A549 (cell line): Measurements from ENCODE around the gene RILPL1. TPM values are rescaled to one million over a fixed set of nuclear protein-coding genes. Genes with fewer than 3 reads are reported as not detected.
"Not testable (repeated sequence)": the region's sequence is repeated elsewhere in the genome, so short reads cannot be mapped to it uniquely, and the experiment has no call there.

Experiments
- ATAC-seq, 2 experiments: fragments of 200-7000 bp in 1 of 2; fragments of >200 bp in 1 of 2; cut with Nextera tagmentation in 1 of 2; cut with Tn5 transposase in 1 of 2; 3 replicates each; pipeline versions ENCODE4 v1.8.0 to v1.9.1; 2018 to 2020; ENCODE audit warnings: mild to moderate bottlenecking in 1 of 2, moderate library complexity in 1 of 2
- CTCF ChIA-PET: fragments of 300-600 bp; sonication (Branson Sonifier 250); formaldehyde crosslinking; extraction: SDS; loops from one replicate; lab custom pipeline; 2021; ENCODE audit warnings: antibody characterized with exemption, inconsistent platforms; lab: Yijun Ruan, JAX
- POLR2A ChIA-PET: fragments of 350-600 bp; formaldehyde crosslinking; extraction: SDS; loops from one replicate; lab custom pipeline; 2021; ENCODE audit warnings: antibody characterized with exemption, inconsistent platforms; lab: Yijun Ruan, JAX
- DNase-seq, 2 experiments: peaks; one replicate each; pipeline versions ENCODE4 v3.0.0 to v3.0.0-alpha.2; 2011 to 2016; ENCODE audit warnings: low read depth in 1 of 2, low spot score in 1 of 2
- FAIRE-seq: peaks from 2 replicates; lab custom pipeline; 2011; peaks lifted over from hg19 to GRCh38; lab: Jason Lieb, UNC
- H3K27ac ChIP-seq, 2 experiments: fragments of >200 bp; sonication (Bioruptor Twin); formaldehyde crosslinking; 3 replicates each; pipeline ENCODE4 v1.5.1; 2016 to 2017
- H3K4me1 ChIP-seq: fragments of >200 bp; sonication (Bioruptor Twin); formaldehyde crosslinking; 3 replicates; pipeline ENCODE4 v1.6.1; 2016
- H3K4me2 ChIP-seq: fragments of >200 bp; sonication (Bioruptor Twin); formaldehyde crosslinking; 3 replicates; pipeline ENCODE4 v1.6.1; 2016
- H3K4me3 ChIP-seq: fragments of >200 bp; sonication (Bioruptor Twin); formaldehyde crosslinking; 3 replicates; pipeline ENCODE4 v1.5.1; 2016
- H3K9me3 ChIP-seq: fragments of >200 bp; sonication (Bioruptor Twin); formaldehyde crosslinking; 3 replicates; pipeline ENCODE4 v1.6.1; 2016
- CTCF ChIP-seq: fragments of >200 bp; sonication (Bioruptor Twin); formaldehyde crosslinking; IDR thresholded peaks from 3 replicates; pipeline ENCODE4 v1.5.1; 2016
- EHF ChIP-seq: fragments of 250-450 bp; sonication (Bioruptor Pico); IDR thresholded peaks from 2 replicates; pipeline ENCODE4 v1.5.0; 2020; ENCODE audit warnings: mild to moderate bottlenecking
- EHMT2 ChIP-seq: fragments of 200-600 bp; sonication (generic); IDR thresholded peaks from 2 replicates; pipeline ENCODE4 v1.6.1; 2016; ENCODE audit warnings: antibody characterized with exemption, low read depth, mild to moderate bottlenecking, moderate library complexity
- ESRRA ChIP-seq: fragments of 150-350 bp; IDR thresholded peaks from 2 replicates; pipeline ENCODE4 v1.6.1; 2014; ENCODE audit warnings: mild to moderate bottlenecking, low read length, borderline replicate concordance
- FOSB ChIP-seq: fragments of 250-450 bp; sonication (Bioruptor Pico); IDR thresholded peaks from 2 replicates; pipeline ENCODE4 v1.5.0; 2020; ENCODE audit warnings: mild to moderate bottlenecking, moderate library complexity
- FOSL2 ChIP-seq, 2 experiments: fragments of 450-650 bp in 1 of 2; fragments of >200 bp in 1 of 2; sonication (Bioruptor Twin) in 1 of 2; formaldehyde crosslinking; IDR thresholded peaks; 2 replicates each; pipeline versions ENCODE4 v1.5.0 to v1.6.1; 2016 to 2020; ENCODE audit warnings: mild to moderate bottlenecking in 1 of 2, moderate library complexity in 1 of 2
- HDAC2 ChIP-seq: fragments of 200-600 bp; sonication (generic); IDR thresholded peaks from 2 replicates; pipeline ENCODE4 v1.6.1; 2016
- HOXB5 ChIP-seq: fragments of 250-450 bp; sonication (Bioruptor Pico); IDR thresholded peaks from 2 replicates; pipeline ENCODE4 v1.5.0; 2020; ENCODE audit warnings: mild to moderate bottlenecking, moderate library complexity
- JUNB ChIP-seq: fragments of >200 bp; sonication (Bioruptor Twin); formaldehyde crosslinking; IDR thresholded peaks from 2 replicates; pipeline ENCODE4 v1.6.1; 2016
- KDM1A ChIP-seq: fragments of 200-600 bp; sonication (generic); IDR thresholded peaks from 2 replicates; pipeline ENCODE4 v1.6.1; 2016; ENCODE audit warnings: low read depth, mild to moderate bottlenecking
- KDM5A ChIP-seq: fragments of 200-600 bp; sonication (generic); IDR thresholded peaks from 2 replicates; pipeline ENCODE4 v1.6.1; 2016; ENCODE audit warnings: antibody characterized with exemption, mild to moderate bottlenecking
- MAFK ChIP-seq: fragments of 450-650 bp; IDR thresholded peaks from 2 replicates; pipeline ENCODE4 v1.6.1; 2014; ENCODE audit not compliant: partially characterized antibody
- MAZ ChIP-seq: fragments of 150-350 bp; IDR thresholded peaks from 2 replicates; pipeline ENCODE4 v1.6.1; 2014; ENCODE audit warnings: antibody characterized with exemption, low read depth, low read length, borderline replicate concordance
- MYC ChIP-seq: IDR thresholded peaks from 2 replicates; pipeline ENCODE4 v1.6.1; 2012; ENCODE audit warnings: mild to moderate bottlenecking, inconsistent platforms, low read length, improper control_type of control experiment, borderline replicate concordance
- NFE2L2 ChIP-seq: fragments of 150-350 bp; conservative IDR thresholded peaks from 2 replicates; pipeline ENCODE4 v1.6.1; 2014; ENCODE audit warnings: low read length
- NR3C1 ChIP-seq: fragments of >200 bp; sonication (Bioruptor Twin); formaldehyde crosslinking; IDR thresholded peaks from 3 replicates; pipeline ENCODE4 v1.6.1; 2017
- POLR2A ChIP-seq: IDR thresholded peaks from 2 replicates; pipeline ENCODE4 v1.6.1; 2012; ENCODE audit warnings: mild to moderate bottlenecking, low read length
- RARB ChIP-seq: fragments of 250-450 bp; sonication (Bioruptor Pico); IDR thresholded peaks from 2 replicates; pipeline ENCODE4 v1.8.0; 2021; ENCODE audit warnings: mild to moderate bottlenecking, moderate library complexity
- SREBF2 ChIP-seq: fragments of 450-650 bp; IDR thresholded peaks from 2 replicates; pipeline ENCODE4 v1.6.1; 2014; ENCODE audit warnings: mild to moderate bottlenecking, moderate library complexity
- TP53 ChIP-seq: fragments of 250-450 bp; sonication (Bioruptor Pico); IDR thresholded peaks from 2 replicates; pipeline ENCODE4 v1.5.0; 2021; ENCODE audit warnings: mild to moderate bottlenecking, moderate library complexity
- ZC3H11A ChIP-seq: fragments of 450-650 bp; IDR thresholded peaks from 2 replicates; pipeline ENCODE4 v1.6.1; 2014; ENCODE audit warnings: antibody characterized with exemption, mild to moderate bottlenecking
- ZNF302 ChIP-seq: fragments of 250-450 bp; sonication (Bioruptor Pico); IDR thresholded peaks from 2 replicates; pipeline ENCODE4 v1.9.0; 2021; ENCODE audit warnings: inconsistent platforms, mild to moderate bottlenecking, moderate library complexity
- ZSCAN20 ChIP-seq: fragments of 250-450 bp; sonication (Bioruptor Pico); IDR thresholded peaks from 2 replicates; pipeline ENCODE4 v1.8.0; 2022; ENCODE audit warnings: mild to moderate bottlenecking, moderate library complexity
- WGBS: methylation state at CpG from one replicate; pipeline ENCODE4 v1.1.6; 2017; ENCODE audit errors: missing lambda C conversion rate; 5-methylcytosine and 5-hydroxymethylcytosine counted together
- polyA plus RNA-seq, 4 experiments: library from polyadenylated mRNA; depleted of rRNA in 3 of 4; stranded (reverse); fragments of >200 nt; fragmentation: RNase III in 1 of 4; extraction: RNeasy Plus Mini Kit Qiagen cat#74134 plus additional on column Dnase treatment in 1 of 4; gene quantifications; 2 replicates in 3 of 4; 3 replicates in 1 of 4; pipeline ENCODE4 v1.2.3, GENCODE V29; 2011 to 2017
- TF ChIP-seq, protein P1 (sequence below): fragments of 150-350 bp; IDR thresholded peaks from 2 replicates; pipeline ENCODE4 v1.6.1; 2014; ENCODE audit warnings: low read depth, mild to moderate bottlenecking, low read length
- TF ChIP-seq, protein P2 (sequence below): fragments of 450-650 bp; IDR thresholded peaks from 2 replicates; pipeline ENCODE4 v1.6.1; 2014; ENCODE audit warnings: antibody characterized with exemption
- TF ChIP-seq, protein P3 (sequence below): IDR thresholded peaks from 2 replicates; pipeline ENCODE4 v1.6.1; 2012
- TF ChIP-seq, protein P4 (sequence below): fragments of >200 bp; sonication (Bioruptor Twin); formaldehyde crosslinking; IDR thresholded peaks from 2 replicates; pipeline ENCODE4 v1.6.1; 2016
- TF ChIP-seq, protein P5 (sequence below): fragments of 250-450 bp; sonication (Bioruptor Pico); IDR thresholded peaks from 2 replicates; pipeline ENCODE4 v1.5.0; 2021; ENCODE audit warnings: mild to moderate bottlenecking, moderate library complexity, borderline replicate concordance

RILPL1 gene
- polyA plus RNA-seq, 2 of the 4 experiments (the other 2 are of a cell fraction): 8.0 to 14.2 TPM

DNA sequence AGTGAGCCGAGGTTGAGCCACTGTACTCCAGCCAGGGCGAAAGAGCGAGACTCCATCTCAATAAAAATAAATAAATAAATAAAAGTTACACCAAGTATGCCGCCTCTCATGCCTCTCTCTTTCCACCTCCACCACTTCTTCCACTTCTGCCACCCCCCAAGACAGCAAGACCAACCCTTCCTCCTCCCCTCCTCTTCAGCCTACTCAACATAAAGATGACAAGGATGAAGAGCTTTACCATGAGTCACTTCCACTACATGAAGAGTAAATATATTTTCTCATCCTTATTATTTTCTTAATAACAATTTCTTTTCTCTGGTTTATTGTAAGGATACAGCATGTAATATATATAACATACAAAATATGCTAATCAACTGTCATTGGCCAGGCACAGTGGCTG, 47.3 kb upstream of the RILPL1 start:
- no peak overlapping the region for H3K4me3 ChIP-seq
- WGBS: 96% methylated on average over 4 of the region's 4 CpGs
- no peak for FAIRE-seq
- H3K9me3 ChIP-seq: no peaks in the 10 kb centered on the region
- H3K4me2 ChIP-seq: no peak overlapping the region
- POLR2A ChIA-PET: no interaction called here
- TF ChIP-seq, protein P1, sequence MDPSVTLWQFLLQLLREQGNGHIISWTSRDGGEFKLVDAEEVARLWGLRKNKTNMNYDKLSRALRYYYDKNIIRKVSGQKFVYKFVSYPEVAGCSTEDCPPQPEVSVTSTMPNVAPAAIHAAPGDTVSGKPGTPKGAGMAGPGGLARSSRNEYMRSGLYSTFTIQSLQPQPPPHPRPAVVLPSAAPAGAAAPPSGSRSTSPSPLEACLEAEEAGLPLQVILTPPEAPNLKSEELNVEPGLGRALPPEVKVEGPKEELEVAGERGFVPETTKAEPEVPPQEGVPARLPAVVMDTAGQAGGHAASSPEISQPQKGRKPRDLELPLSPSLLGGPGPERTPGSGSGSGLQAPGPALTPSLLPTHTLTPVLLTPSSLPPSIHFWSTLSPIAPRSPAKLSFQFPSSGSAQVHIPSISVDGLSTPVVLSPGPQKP: no peak
- TF ChIP-seq MAZ (no peak), CTCF (no peak), ZSCAN20 (CRISPR knock-in tag) (no peak), FOSL2 (IDR thresholded peaks at IDR 0.05) (no peak), FOSL2 (CRISPR knock-in tag; IDR thresholded peaks at IDR 0.05) (no peak), ZNF302 (no peak), HDAC2 (no peak), NR3C1 (no peak), ESRRA (no peak), RARB (CRISPR knock-in tag) (no peak), NFE2L2 (no peak), MYC (no peak), MAFK (no peak), EHMT2 (no peak)
- TF ChIP-seq, all 56 proteins: peak for 0
- Histone ChIP-seq H3K4me1 (peaks cover 12% of the 10 kb centered on the region), H3K27ac (no peak overlapping the region)
- CTCF ChIA-PET: interaction anchor here (0.6 to 2.2 kb wide), 5 partner anchors 13 to 196 kb away, joined by 3 to 10 read pairs (median 3); no protein-coding TSS in a partner anchor
- no peak for ATAC-seq
- DNase-seq: no peak

DNA sequence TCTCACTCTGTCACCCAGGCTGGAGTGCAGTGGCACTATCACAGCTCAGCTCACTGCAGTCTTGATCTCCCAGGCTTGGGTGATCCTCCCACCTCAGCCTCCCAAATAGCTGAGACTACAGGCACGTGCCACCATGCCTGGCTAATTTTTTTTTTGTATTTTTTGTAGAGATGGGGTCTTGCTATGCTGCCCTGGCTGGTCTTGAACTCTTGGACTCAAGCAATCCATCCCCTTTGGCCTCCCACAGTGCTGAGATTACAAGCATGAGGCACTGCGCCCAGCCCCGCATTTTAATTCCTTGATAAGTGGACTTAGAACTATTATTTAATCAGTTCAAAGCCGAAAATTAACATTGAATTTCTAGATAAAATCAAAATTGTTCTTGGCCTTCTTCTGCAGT, 45.3 kb upstream of the RILPL1 start:
- ATAC-seq, H3K4me1 ChIP-seq, POLR2A ChIA-PET, H3K9me3 ChIP-seq, H3K27ac ChIP-seq, H3K4me2 ChIP-seq, H3K4me3 ChIP-seq, DNase-seq, FAIRE-seq: not testable (repeated sequence)
- WGBS: 93% methylated on average over 4 of the region's 4 CpGs
- CTCF ChIA-PET: interaction anchor here (0.7 to 1.0 kb wide), 3 partner anchors 8 to 44 kb away, joined by 3 read pairs; no protein-coding TSS in a partner anchor

DNA sequence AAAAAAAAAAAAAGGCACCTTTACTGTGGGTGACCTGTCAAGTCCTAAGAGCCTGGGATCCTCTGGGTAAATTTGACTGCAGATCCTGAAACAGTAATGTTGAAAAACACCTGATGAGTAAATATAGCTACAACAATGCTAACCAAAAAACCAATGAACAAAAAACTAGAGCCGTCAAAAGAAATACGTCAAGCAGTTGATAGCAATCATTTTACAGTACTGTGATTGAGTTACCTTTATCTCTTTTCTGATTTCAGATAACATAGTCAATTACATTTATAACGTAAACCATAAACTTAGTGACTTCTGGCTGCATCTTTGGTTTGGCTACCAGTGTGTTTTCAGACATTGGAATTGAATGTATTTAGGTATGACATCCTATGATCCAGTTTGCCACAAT, 44.7 kb upstream of the RILPL1 start:
- Histone ChIP-seq H3K27ac (no peak overlapping the region), H3K9me3 (no peaks in the 10 kb centered on the region), H3K4me2 (no peak overlapping the region), H3K4me3 (no peak overlapping the region), H3K4me1 (peaks cover 7% of the 10 kb centered on the region)
- ATAC-seq (no peak), DNase-seq (no peak), FAIRE-seq (no peak)
- ChIA-PET CTCF (interaction anchor here (0.7 to 1.0 kb wide), 2 partner anchors 9 to 43 kb away, joined by 3 read pairs; no protein-coding TSS in a partner anchor), POLR2A (no interaction called here)
- WGBS: 90% methylated on average over 3 of the region's 3 CpGs
- no peak for TF ChIP-seq KDM5A
- TF ChIP-seq FOSB (CRISPR knock-in tag): no peak
- TF ChIP-seq, protein P2, sequence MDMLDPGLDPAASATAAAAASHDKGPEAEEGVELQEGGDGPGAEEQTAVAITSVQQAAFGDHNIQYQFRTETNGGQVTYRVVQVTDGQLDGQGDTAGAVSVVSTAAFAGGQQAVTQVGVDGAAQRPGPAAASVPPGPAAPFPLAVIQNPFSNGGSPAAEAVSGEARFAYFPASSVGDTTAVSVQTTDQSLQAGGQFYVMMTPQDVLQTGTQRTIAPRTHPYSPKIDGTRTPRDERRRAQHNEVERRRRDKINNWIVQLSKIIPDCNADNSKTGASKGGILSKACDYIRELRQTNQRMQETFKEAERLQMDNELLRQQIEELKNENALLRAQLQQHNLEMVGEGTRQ: no peak
- TF ChIP-seq JUNB: no peak
- no peak for TF ChIP-seq KDM1A
- TF ChIP-seq SREBF2: no peak
- TF ChIP-seq, protein P3, sequence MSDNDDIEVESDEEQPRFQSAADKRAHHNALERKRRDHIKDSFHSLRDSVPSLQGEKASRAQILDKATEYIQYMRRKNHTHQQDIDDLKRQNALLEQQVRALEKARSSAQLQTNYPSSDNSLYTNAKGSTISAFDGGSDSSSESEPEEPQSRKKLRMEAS: no peak
- TF ChIP-seq, protein P4, sequence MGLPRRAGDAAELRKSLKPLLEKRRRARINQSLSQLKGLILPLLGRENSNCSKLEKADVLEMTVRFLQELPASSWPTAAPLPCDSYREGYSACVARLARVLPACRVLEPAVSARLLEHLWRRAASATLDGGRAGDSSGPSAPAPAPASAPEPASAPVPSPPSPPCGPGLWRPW: no peak
- TF ChIP-seq HOXB5 (CRISPR knock-in tag): no peak
- no peak for TF ChIP-seq CTCF
- TF ChIP-seq POLR2A: no peak
- TF ChIP-seq EHF: no peak
- TF ChIP-seq MYC: no peak
- TF ChIP-seq, protein P5, sequence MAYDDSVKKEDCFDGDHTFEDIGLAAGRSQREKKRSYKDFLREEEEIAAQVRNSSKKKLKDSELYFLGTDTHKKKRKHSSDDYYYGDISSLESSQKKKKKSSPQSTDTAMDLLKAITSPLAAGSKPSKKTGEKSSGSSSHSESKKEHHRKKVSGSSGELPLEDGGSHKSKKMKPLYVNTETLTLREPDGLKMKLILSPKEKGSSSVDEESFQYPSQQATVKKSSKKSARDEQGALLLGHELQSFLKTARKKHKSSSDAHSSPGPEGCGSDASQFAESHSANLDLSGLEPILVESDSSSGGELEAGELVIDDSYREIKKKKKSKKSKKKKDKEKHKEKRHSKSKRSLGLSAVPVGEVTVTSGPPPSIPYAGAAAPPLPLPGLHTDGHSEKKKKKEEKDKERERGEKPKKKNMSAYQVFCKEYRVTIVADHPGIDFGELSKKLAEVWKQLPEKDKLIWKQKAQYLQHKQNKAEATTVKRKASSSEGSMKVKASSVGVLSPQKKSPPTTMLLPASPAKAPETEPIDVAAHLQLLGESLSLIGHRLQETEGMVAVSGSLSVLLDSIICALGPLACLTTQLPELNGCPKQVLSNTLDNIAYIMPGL (CRISPR knock-in tag): no peak
- TF ChIP-seq TP53: no peak
- no peak for TF ChIP-seq ZC3H11A
